VCaP (cell line): ENCODE results near the gene KAT6B.

ENCODE experiments used
- H3K27ac ChIP-seq: fragments of 450-650 bp; 2 replicates; pipeline ENCODE4 v1.5.1; 2017
- TF ChIP-seq, protein P1 (sequence below): fragments of 450-650 bp; conservative IDR thresholded peaks from 2 replicates; pipeline ENCODE4 v1.5.1; 2017; ENCODE audit warnings: mild to moderate bottlenecking, moderate library complexity

KAT6B gene

DNA sequence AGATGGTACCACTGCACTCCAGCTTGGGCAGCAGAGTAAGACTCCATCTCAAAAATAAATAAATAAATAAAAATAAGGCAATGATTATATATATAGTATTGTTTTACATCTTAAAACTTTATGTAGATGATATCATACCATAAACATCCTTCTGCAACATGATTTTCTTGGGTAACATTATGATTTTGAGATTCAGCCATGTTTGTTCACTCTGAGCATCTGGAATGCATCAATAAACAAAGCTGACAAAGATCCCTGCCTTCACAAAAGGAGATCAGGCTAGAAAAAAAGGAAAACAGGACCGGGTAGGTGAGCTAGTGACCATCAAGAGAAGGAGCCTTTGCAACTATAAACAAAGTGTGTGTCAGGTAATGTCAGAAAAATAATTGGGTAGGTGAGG lies 31.9 kb upstream of the KAT6B start:
- TF ChIP-seq, protein P1, sequence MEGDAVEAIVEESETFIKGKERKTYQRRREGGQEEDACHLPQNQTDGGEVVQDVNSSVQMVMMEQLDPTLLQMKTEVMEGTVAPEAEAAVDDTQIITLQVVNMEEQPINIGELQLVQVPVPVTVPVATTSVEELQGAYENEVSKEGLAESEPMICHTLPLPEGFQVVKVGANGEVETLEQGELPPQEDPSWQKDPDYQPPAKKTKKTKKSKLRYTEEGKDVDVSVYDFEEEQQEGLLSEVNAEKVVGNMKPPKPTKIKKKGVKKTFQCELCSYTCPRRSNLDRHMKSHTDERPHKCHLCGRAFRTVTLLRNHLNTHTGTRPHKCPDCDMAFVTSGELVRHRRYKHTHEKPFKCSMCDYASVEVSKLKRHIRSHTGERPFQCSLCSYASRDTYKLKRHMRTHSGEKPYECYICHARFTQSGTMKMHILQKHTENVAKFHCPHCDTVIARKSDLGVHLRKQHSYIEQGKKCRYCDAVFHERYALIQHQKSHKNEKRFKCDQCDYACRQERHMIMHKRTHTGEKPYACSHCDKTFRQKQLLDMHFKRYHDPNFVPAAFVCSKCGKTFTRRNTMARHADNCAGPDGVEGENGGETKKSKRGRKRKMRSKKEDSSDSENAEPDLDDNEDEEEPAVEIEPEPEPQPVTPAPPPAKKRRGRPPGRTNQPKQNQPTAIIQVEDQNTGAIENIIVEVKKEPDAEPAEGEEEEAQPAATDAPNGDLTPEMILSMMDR = no peak
- H3K27ac ChIP-seq = no peak overlapping the region

DNA sequence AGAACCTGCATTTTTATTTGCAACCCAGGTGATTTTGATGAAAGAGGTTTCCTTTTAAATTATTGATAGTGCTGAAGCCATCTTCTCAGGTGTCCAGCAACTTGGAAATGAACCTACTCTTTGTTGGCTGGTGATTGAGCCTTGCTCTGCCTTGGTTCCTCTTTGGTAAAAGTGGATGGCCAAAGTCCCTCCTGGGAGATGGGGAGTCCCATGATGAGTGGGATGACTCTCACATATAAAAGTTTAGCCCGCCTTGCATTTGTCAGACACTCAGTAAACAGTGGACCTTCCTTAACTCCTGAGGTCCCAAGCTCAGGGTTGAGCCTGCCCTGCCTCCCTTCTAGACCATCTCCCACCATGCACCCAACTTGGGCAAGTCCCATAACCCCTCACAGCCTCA lies 28.9 kb upstream of the KAT6B start:
- no peak overlapping the region for H3K27ac ChIP-seq
- TF ChIP-seq, protein P1 = no peak

GRCh38 chr10:74799721-74800221 lies 26.6 kb upstream of the KAT6B start:
- H3K27ac ChIP-seq = no peak overlapping the region
- TF ChIP-seq, protein P1 = no peak

- H3K27ac ChIP-seq = no peak overlapping the region
- TF ChIP-seq, protein P1 = no peak
Measured at GRCh38 chr10:74801447-74801846, 25.0 kb upstream of the KAT6B start.

DNA sequence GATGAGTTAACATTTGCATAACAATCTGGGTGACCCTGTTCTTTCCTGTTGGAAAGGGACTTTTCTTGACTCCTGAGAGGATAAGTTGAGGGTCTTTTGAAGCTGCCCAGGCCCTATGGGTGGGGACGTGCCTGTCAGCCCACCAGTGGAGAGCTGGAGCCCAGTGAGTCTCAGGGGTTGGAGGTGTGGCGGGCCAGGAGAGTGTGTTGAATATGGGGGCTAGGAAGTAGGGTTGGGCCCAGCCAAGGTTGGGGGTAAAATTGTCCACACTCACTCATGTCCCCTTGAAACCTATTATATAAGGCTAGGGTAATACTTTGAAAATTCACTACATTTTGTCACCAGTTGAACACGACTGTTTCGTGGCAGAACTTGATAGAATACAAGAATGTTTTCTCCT lies 17.9 kb upstream of the KAT6B start:
- TF ChIP-seq, protein P1 = no peak
- H3K27ac ChIP-seq = no peak overlapping the region

GRCh38 chr10:74810087-74810486 lies 16.3 kb upstream of the KAT6B start:
- TF ChIP-seq, protein P1 = no peak
- no peak overlapping the region for H3K27ac ChIP-seq

GRCh38 chr10:74813381-74814259 lies 12.8 kb upstream of the KAT6B start:
- H3K27ac ChIP-seq = no peak overlapping the region
- TF ChIP-seq, protein P1 = no peak
